UCSD-AML1 (cell line): Measurements from ENCODE around the gene AFDN.

Experiments used
- DNase-seq: peaks from one replicate; lab custom pipeline; 2025; ENCODE audit not compliant: unreplicated experiment; lab: John Stamatoyannopoulos, UW

AFDN gene

DNA sequence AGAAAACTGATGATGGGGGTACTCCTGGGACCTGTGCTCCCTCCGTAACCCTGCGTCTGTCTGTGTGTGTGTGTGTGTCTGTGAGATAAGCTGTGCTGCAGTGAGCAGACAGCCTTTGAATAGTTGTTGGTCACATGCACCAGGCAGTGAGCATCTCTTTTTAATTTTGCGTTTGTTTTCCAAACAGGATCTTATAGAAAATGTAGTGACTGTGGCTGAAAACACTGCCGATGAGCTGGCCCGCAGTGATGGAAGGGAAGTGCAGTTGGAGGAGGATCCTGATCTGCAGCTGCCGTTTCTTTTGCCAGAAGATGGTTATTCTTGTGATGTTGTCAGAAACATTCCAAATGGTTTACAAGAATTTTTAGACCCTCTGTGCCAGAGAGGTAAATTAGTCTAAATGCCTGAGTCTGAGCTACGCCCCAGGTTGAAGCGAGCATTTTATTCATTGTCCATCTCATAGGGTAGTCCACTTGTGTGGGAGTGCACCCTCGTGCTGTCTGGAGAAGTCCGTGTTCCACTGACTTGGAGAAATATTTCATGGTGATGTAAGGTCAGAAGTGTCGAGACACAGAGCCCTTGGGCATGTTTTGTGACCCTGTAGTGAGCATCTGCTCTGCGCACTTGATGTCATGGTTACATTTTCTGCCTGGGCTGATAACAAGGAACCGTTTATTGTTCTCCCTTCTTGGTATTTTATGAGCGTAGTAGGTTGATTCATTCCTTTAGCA lies 92.0 kb downstream of the AFDN start:
- DNase-seq, result no peak

DNA sequence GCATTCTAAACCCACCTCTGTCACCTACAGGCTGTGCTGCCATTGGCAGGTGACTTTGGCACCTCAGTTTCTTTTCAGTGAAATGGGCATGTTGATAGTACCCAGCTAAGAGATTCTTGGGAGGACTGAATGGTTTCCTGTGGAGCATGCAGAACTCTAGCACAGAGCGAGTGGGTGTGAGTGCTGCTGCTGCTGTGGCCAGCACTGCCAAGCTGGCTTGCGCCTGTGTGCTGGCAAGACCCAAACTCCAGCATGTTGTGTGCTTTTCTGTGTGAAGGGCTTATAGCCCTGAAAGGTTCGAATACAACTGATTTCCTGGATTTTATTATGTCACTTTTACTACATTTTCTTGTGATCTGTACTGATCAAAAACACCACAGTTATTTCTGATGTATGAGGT lies 92.6 kb downstream of the AFDN start:
- DNase-seq, result no peak

DNA sequence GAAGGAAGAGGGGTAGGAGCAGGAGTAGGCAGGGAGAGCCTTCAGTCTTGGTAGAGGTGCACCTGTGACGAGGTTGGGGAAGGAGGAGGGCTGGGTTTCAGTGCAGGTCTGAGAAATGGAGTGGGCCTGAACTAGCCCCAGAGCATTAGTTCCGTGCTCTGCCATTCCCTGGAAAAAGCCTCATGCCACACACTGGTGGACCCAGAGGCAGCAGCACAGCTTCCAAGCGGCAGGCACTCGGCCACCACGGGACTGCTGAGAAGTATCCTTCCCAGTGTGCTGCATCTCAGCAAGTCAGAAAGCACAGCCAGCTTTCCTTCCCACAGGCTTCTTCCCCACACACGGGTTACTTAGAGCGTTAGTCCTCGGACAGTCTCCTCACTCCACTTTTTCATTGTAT lies 93.5 kb downstream of the AFDN start:
- DNase-seq, result no peak

DNA sequence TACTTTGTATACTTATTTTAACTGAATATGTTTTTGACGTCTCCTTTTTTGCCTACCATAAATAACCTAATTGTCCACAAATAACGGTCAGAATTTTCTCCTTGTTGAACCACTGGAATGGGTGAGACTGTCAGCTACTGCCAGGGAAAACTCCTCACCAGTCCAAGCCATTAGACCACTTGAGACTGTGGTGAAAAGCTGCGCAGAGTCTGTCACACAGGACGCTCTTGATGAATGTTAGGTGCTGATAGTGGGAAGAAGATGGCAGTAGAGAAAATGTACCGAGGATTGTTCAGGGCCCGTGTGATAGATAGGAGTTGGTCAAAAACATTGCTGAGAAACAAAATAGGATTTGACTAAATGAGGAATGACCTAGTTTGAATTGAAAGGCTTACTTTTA lies 95.1 kb downstream of the AFDN start:
- no peak for DNase-seq

GRCh38 chr6:167925026-167925425 lies 98.3 kb downstream of the AFDN start:
- DNase-seq, result no peak

DNA sequence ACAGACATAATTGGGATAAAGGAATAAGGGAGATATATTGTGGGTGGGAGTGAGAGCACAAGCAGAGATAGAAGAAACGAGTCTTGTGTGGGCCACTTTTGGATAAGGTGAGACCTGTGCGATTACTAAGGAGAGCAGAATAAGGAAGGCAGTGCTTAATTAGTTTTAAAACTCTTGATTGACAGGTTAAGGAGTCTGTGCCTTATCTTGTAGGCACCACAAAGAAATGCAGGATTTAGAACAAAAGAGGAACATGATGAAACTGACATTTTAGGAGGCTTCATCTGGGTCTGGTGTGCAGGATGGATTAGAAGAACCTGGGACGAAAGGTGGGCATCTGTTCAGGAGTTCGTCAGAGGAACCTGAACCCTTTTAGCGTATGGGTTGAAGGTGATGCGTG lies 100.5 kb downstream of the AFDN start:
- no peak for DNase-seq

DNA sequence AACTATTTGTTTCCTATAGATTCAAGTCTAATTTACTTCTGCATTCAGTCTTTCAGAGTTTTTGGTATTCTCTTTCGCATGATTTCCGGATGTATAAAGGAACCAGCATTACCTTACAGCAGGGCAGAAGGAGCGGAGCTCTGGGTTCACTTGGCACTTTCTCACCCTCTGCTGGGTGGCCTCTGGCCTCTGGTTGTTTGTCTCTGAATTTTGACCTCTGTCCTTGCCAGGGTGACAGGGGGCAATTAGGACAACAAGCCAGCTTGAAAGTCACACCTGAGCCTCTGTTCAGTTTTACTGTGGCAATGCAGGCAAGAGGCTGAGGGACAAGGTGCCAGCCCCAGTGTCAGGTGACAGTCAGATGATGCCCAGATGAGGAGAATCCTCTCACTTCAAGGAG lies 101.4 kb downstream of the AFDN start:
- no peak for DNase-seq

- DNase-seq, result no peak
Measured at GRCh38 chr6:167930295-167930694, 103.6 kb downstream of the AFDN start.

DNA sequence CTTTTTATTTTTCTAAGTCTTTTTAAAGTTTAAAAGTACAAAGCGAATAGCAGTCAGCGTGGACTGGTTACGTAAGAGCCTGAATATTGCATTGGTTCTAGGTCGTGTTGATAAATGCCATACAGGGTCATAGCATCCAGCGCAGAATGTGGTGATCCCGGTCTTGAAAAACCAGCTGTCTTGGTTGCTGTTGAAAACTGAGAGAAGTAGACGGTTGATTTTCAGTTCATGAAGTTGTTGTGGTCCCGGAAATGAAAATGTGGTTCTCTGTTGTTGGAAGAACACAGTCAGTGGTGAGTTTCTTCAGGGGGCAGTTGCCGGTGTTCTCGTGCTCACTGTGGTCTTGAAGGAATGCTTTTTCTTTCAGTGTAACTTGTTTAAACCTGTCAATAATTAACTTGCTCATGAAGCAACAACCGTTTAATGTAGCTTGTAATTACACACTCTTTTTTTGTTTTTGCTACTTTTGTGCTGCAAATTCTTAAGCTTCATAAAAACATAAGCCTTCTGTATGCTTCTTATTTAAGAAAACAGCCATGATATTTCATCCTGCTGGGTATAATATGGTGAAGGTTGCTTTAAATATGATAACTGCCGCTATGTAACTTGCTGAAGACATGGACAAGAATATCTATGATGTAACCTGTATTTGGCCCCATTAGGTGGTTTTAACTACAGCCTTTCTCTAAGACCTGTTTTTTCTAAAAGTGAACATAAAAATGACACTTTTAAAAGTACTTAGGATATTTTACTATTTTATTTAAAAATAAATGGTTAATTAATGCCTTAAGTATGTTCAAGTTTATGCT lies 106.0 kb downstream of the AFDN start:
- no peak for DNase-seq

DNA sequence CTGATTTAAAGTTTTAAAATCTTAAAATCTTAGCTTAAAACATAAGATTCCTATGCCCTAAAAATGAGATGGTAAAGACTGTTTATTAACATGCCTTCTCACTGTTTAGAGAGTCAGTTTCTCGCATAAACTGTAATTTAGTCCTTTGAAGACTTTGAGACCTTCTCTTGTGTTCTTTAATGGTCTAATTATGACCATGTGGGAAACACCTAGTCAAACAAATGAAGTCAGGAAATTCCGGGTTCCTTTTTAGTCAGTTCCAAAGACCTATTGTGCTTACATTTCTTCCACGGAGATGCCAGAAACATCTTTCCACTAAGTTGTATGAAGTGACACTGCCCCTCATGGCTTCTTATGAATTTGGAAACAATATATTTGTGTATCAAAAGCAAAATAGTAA lies 106.6 kb downstream of the AFDN start:
- DNase-seq, result no peak

DNA sequence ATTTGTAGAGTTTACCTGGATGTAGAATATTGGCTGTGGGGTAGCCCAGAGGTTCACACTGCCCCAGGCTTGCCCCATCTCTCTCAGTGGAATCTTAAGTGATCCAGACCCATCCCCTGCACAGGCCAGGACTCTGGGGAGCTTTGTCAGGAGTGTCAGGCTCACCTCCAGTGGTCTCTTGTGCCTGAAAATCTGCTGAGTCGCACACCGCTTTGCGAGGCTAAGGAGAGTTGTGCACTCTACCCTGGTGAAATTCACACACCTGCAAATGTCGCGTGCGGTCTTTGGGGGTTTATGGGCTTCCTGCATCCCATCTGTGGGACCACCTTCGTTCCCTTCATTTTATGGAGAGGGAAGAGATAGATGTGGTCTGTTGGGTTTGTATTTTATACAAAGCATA lies 107.1 kb downstream of the AFDN start:
- no peak for DNase-seq

DNA sequence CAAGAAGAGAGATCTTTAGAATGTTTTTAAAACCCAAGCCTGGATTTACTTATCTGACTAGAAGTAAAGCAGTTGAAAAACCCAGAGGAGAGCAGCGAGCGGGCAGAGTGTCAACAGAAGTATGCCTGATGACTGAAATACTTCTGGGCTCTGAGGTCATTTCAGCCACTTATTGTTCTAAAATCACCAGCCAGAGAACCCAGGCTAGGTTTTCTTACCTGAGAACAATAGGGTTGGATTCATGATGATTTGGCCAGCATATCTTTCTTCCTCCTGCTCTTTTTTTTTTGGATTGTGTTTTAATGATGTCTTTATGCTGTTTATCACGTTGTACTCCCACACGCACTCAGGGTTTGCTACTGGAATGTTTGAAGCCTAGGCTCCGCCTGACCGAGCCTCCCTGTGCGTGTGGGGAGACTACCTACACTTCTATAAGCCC lies 107.7 kb downstream of the AFDN start:
- DNase-seq, result no peak

DNA sequence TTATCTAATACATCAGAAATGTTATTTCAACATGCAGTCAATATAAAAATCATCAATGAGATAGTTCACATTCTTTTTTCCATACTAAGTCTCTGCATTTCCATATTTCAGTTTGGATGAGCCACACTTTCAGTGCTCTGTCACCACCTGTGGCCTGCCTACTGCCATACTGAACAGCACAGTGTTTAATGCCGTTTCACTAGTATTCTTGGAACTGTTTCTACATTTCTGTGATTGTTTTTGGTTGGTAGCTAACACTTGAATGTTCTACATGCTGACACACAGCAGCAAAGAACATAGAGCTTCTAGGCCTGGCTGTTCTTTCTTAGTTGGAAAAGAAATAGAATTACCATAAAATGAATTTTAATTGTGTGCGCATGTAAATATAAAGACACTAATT lies 109.3 kb downstream of the AFDN start:
- no peak for DNase-seq

DNA sequence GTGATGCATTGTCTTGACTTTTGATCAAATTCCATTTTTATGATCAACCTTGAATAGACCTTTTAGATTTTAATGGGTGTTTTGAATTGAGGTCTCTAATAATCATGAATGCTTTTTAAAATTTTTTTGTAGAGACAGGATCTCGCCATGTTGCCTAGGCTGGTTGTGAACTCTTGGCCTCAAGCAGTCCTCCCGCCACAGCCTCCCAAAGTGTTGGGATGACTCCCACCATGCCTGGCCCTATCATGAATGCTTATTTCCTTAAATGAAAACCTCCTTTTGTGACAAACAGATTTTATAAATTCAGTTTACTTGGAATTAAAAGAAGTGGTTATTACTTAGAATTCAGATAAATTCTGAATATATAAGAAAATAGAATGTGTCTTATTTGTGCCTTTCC lies 110.6 kb downstream of the AFDN start:
- no peak for DNase-seq

DNA sequence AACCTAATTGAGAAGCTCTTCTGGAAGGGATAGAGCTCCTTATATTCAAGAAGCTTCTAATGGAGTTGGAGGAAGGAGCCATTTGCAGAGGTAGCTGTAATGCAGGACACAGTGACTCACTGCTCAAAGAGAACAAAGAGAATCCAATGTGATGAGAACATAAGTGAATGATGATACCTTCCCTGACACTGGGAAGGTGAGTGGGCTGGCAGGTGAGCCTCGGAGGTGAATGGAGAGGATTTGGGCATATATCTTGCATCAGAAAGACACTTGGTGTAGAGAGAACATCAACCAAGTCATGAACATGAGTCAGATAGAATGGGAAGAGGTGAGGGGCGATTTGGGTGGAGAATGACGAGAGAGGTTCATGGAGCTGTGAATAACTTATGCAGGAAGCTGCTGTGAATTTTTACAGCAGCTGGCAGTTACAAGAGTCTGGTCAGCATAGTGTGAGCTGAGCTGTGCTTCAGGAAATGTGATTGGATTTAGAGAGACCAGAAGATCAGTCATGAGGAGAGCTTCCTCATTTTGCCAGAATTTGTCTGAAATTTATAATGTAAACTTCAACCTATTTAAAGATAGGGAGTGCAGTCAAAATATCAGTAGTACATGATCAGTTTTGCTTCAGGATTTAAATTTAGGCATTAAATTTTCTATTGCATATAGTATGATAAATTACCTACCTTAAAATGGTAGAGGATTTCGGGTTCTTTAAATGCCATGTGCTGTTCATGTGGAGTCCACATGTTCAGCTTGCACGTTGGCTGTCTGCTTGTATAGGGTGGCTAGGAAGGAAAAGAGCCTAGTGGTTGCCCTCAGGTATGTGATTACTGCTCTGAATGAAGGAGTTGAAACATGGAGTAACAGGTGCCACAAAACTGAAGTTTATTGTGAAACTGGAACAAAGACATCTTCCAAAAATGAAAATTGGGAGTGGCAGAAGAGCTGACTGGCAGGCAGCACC lies 111.5 kb downstream of the AFDN start:
- DNase-seq, result no peak

DNA sequence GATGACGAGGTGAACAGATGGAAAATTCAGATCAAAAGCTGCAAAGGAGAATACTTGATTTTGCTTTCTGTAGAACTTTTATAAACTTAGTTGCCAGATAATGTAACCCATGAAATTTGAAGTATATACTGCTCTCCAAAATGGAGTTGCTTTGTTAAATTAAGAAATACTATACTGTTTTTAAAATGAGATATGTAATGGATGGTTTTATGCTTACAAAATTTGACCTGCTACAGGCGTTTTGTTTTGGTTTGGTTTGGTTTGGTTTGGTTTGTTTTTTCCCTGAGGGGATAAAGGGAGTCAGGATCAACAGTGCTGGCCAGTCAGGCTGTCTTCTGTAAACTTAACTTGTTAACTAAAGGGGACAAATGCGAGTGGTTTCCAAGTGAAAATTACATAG lies 115.1 kb downstream of the AFDN start:
- no peak for DNase-seq

- no peak for DNase-seq
Measured at GRCh38 chr6:167944130-167944529, 117.4 kb downstream of the AFDN start.

- no peak for DNase-seq
Measured at GRCh38 chr6:167946007-167946406, 119.3 kb downstream of the AFDN start.

DNA sequence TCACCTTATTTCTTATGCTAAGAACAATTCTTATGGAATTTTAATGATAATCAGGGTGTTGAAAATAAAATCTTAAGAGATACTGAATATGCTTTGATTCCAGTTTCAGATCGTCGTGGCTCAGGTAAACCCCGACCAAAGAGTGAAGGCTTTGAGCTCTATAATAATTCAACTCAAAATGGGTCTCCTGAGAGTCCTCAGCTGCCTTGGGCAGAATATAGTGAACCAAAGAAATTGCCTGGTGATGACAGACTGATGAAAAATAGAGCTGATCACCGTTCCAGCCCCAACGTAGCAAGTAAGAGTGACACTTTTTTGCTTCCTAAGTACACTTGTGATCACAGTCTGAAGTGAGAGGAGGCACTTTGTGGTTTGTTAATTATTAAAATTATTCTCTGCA lies 119.9 kb downstream of the AFDN start:
- DNase-seq, result no peak

DNA sequence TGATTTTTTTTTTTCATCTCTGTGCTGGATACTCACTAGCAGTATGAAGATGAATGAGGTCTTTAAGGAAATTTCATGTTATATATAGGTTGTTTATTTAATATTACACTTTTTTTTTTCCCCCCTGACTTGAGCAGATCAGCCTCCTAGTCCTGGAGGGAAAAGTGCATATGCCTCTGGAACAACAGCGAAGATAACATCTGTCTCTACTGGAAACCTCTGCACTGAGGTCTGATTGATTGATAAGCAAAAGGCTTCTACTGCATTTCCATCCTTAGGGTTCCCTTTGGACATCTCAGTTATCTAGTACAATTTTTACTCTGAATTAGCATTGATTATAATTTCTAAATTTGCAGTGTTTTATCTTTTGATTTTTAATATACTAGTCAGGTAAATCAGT lies 121.0 kb downstream of the AFDN start:
- DNase-seq, result no peak

DNA sequence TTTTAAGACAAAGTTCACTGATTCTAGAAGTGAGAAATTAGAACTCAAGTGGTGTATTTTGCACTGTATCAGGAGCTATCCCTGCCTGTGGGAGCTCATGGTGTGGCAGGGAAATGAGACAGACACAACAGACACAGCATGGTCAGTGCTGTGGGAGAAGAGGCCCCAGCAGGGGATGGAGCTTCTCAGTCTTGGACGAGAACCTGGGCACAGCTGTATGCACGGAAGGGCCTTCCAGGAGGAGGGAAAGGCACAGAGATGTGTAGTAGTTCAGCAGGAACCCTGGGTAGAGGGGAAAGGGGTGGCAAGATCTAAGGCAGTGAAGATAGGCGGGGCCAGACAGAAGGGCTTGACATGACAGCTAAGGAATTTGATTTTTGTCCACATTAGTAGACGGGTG lies 122.0 kb downstream of the AFDN start:
- DNase-seq, result no peak
